ENCODE data around the gene C17orf58. TPM values are rescaled to one million over a fixed set of nuclear protein-coding genes. Genes with fewer than 3 reads are reported as not detected.

C17orf58 gene
- total and polyA plus RNA-seq, 9 of the 15 experiments (the other 6 are each of a cell fraction or from before 2014, with no cell fraction given) = 8.6 to 37.4 (median 27.6) TPM

GRCh38 chr17:68033636-68034451 lies 37.6 kb upstream of the C17orf58 start (continued):
- no peak for TF ChIP-seq ZNF133 (CRISPR knock-in tag; IDR thresholded peaks at IDR 0.05)
- peak; percentile 53 for TF ChIP-seq USF1 (CRISPR knock-in tag; IDR thresholded peaks at IDR 0.05)
- no peak for TF ChIP-seq SIX5 (IDR thresholded peaks at IDR 0.05; ENCODE audit: borderline replicate concordance in 1 of 2, insufficient read depth in 1 of 2, low read depth in 1 of 2, low read length in 2 of 2)
- TF ChIP-seq CTCFL (IDR thresholded peaks at IDR 0.05; ENCODE audit: borderline replicate concordance, insufficient read depth, low read depth, low read length, poor library complexity, severe bottlenecking) = no peak
- no peak for TF ChIP-seq GATAD2A (IDR thresholded peaks at IDR 0.05)
- no peak for TF ChIP-seq TEAD2 (tag; IDR thresholded peaks at IDR 0.05)
- TF ChIP-seq ZNF224 (CRISPR knock-in tag; IDR thresholded peaks at IDR 0.05) = no peak
- no peak for TF ChIP-seq FOXK1 (CRISPR knock-in tag; IDR thresholded peaks at IDR 0.05; ENCODE audit: borderline replicate concordance)
- TF ChIP-seq ZBTB49 (CRISPR knock-in tag; IDR thresholded peaks at IDR 0.05; ENCODE audit: borderline replicate concordance) = no peak
- no peak for TF ChIP-seq MEF2A (IDR thresholded peaks at IDR 0.05; ENCODE audit: control insufficient read depth, low read depth, low read length)
- no peak for TF ChIP-seq SAFB (IDR thresholded peaks at IDR 0.05; ENCODE audit: borderline replicate concordance, low read depth, low read length)
- no peak for TF ChIP-seq KAT2B (IDR thresholded peaks at IDR 0.05; ENCODE audit: low read depth, low read length)
- TF ChIP-seq NCOA1 (IDR thresholded peaks at IDR 0.05; ENCODE audit: low read depth) = no peak
- TF ChIP-seq PURB (CRISPR knock-in tag; IDR thresholded peaks at IDR 0.05; ENCODE audit: low read depth) = no peak
- TF ChIP-seq SRF (CRISPR knock-in tag; IDR thresholded peaks at IDR 0.05) = no peak
- no peak for TF ChIP-seq TCF7L2 (IDR thresholded peaks at IDR 0.05; ENCODE audit: low read depth, low read length)
- no peak for TF ChIP-seq CREBBP (IDR thresholded peaks at IDR 0.05; ENCODE audit: low read depth, low read length)
- TF ChIP-seq CBFA2T2 (conservative IDR thresholded peaks at IDR 0.05) = no peak
- TF ChIP-seq ZNF431 (CRISPR knock-in tag; IDR thresholded peaks at IDR 0.05) = no peak
- TF ChIP-seq NONO (IDR thresholded peaks at IDR 0.05; ENCODE audit: low read depth in 2 of 2, low read length in 1 of 2) = no peak
- TF ChIP-seq ZNF764 (CRISPR knock-in tag; IDR thresholded peaks at IDR 0.05; ENCODE audit: low read depth) = no peak
- TF ChIP-seq ZNF316 (IDR thresholded peaks at IDR 0.05) = 0 out of 2 replicates have a peak, but pooled peaks have one; percentile 5
